ENCODE data around the gene TMEM129. TPM values are rescaled to one million over a fixed set of nuclear protein-coding genes. Genes with fewer than 3 reads are reported as not detected.

Gene TMEM129
- total and polyA plus RNA-seq, 8 donors: 24.3 to 41.1 (median 29.0) TPM

GRCh38 chr4:1765409-1766072 is 44.4 kb upstream of the TMEM129 start:
- no peak for TF ChIP-seq CTCF (IDR thresholded peaks at IDR 0.05)
- DNase-seq (no peak), ATAC-seq (no peak)
- Histone ChIP-seq H3K9me3 (no peaks in the 10 kb centered on the region), H3K4me3 (no peak overlapping the region), H3K27ac (no peak overlapping the region), H3K27me3 (peaks cover 7 to 84% of the 10 kb centered on the region in 2 donors), H3K36me3 (no peaks in the 10 kb centered on the region), H3K4me1 (peaks cover 11 to 33% of the 10 kb centered on the region in 2 donors)
- intact Hi-C loops (cut with DNase I): no loop called here

DNA sequence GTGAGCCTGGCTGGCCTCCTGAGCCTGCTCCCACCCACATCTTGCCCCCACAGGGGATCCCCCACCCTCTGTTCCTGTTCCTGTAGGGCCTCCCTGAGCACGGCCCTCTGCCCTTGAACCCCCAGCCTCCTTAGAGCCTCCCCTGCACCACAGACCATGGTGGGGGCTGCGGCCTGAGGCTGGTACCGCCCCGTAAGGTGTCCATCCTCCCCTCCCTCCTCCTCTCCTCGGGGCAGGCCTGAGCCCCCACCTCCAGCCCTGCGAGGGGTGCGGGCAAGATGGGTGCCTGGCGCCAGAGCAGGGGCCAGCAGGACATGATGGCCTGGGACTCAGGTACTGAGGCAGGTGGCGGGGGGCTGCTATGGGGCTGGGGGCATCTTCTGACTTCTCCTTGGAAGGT is 43.5 kb upstream of the TMEM129 start:
- Histone ChIP-seq H3K36me3 (no peaks in the 10 kb centered on the region), H3K4me1 (peaks cover 11 to 38% of the 10 kb centered on the region in 2 donors), H3K27ac (no peak overlapping the region), H3K9me3 (no peaks in the 10 kb centered on the region), H3K4me3 (no peak overlapping the region), H3K27me3 (peaks cover 7 to 75% of the 10 kb centered on the region in 2 donors)
- no peak for TF ChIP-seq CTCF (IDR thresholded peaks at IDR 0.05)
- intact Hi-C loops (cut with DNase I): no loop called here
- ATAC-seq (no peak), DNase-seq (no peak)

GRCh38 chr4:1763550-1764080 is 42.5 kb upstream of the TMEM129 start:
- Histone ChIP-seq H3K27ac (no peak overlapping the region), H3K4me3 (no peak overlapping the region), H3K27me3 (peaks cover 4 to 65% of the 10 kb centered on the region in 2 donors), H3K9me3 (no peaks in the 10 kb centered on the region), H3K36me3 (no peaks in the 10 kb centered on the region), H3K4me1 (peaks cover 11 to 33% of the 10 kb centered on the region in 2 donors)
- DNase-seq: peak in 1 of 4 donors; percentile 72
- TF ChIP-seq CTCF (IDR thresholded peaks at IDR 0.05): no peak
- peak; percentile 23 for ATAC-seq
- intact Hi-C loops (cut with DNase I): no loop called here

DNA sequence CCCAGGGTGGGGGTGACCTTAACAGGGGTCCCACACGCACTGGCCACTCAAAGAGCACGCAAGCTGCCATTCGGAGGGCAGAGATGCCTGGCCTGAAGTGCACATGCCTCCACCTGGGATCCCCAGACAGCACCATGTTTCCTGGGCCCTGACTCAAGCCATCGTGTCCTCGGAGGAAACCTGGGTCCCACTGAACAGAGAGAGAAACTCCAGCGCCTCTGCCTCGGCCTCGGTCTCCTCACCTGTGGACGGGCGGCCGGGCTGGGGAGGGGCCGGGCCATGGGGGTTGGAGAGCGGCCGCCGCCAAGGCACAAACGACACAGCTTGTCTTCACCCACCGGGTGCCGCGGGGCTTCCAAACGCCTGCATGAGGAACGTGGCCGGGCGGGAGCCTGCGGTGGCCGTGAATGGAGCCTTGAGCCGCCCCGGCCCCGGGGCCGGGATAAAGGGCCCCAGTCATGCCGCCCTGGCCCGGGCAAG is 42.0 kb upstream of the TMEM129 start:
- Histone ChIP-seq H3K27ac (no peak overlapping the region), H3K4me3 (no peak overlapping the region), H3K4me1 (peaks cover 11 to 28% of the 10 kb centered on the region in 2 donors), H3K27me3 (peaks cover 0 to 60% of the 10 kb centered on the region in 2 donors), H3K9me3 (no peaks in the 10 kb centered on the region), H3K36me3 (no peaks in the 10 kb centered on the region)
- DNase-seq (no peak), ATAC-seq (no peak)
- no peak for TF ChIP-seq CTCF (IDR thresholded peaks at IDR 0.05)
- intact Hi-C loops (cut with DNase I): no loop called here

DNA sequence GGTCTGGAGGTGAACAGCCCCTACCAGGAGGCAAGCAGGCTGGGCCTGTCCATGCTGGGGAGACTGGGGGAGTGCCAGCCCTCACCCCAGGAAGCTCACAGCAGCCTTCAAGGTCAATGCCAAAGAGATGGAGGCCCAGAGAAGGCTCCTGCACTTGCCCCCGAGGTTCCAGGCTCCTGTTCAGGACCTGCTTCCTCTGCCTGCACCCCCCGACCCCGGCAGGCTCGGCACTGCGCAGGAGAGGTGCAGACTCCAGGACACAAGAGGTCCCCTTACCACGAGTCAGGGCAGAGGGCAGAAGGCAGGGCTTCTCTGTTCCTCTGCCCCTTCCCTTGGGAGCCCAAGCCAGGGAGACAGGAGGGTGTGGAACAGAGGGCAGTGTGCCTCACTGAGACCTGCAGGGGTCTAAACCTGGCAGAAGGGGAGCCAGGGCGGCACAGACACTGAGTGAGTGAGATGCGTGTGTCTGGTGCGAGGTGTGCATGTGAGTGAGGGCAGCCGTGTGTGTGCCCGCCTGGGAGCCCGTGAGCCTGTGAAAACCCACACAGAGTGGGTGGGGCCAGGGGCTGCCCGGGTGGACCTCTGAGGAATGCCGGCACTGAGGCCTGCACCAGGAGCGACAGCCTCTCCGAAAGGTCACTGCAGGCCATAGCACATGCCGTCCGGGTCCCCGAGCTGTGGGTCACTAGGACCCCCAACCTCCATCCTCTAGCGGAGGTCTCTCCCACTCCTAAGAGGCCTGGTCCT is 41.3 kb upstream of the TMEM129 start:
- DNase-seq (no peak), ATAC-seq (no peak)
- TF ChIP-seq CTCF (IDR thresholded peaks at IDR 0.05): no peak
- peaks cover 11 to 28% of the 10 kb centered on the region in 2 donors for H3K4me1 ChIP-seq
- H3K4me3 ChIP-seq: no peak overlapping the region
- peaks cover 0 to 54% of the 10 kb centered on the region in 2 donors for H3K27me3 ChIP-seq
- H3K27ac ChIP-seq: no peak overlapping the region
- H3K9me3 ChIP-seq: no peaks in the 10 kb centered on the region
- intact Hi-C loops (cut with DNase I): no loop called here
- H3K36me3 ChIP-seq: no peaks in the 10 kb centered on the region

All from left lung (tissue), 10 donors.